Sigmoid colon (tissue), 4 donors: ENCODE results near the gene DPYSL5.

Source experiments
- CTCF ChIP-seq, 4 experiments: fragments of 450-650 bp in 3 of 4; fragments of 200-600 bp in 1 of 4; IDR thresholded peaks; one replicate each; pipeline ENCODE4 v1.5.1; 2016 to 2019; ENCODE audit warnings: antibody characterized with exemption in 4 of 4, mild to moderate bottlenecking in 3 of 4, moderate library complexity in 2 of 4
- EP300 ChIP-seq, 4 donors: sonication (generic); formaldehyde crosslinking; IDR thresholded peaks; one replicate each; pipeline ENCODE4 v1.6.1; 2017; ENCODE audit warnings: antibody characterized with exemption in 4 of 4
- POLR2A ChIP-seq, 2 donors: fragments of 450-650 bp; IDR thresholded peaks; one replicate each; pipeline ENCODE4 v1.6.1; 2016; ENCODE audit warnings: antibody characterized with exemption in 2 of 2, mild to moderate bottlenecking in 2 of 2, moderate library complexity in 2 of 2
- POLR2AphosphoS5 ChIP-seq, 4 donors: sonication (generic); formaldehyde crosslinking; IDR thresholded peaks; one replicate each; pipeline ENCODE4 v1.6.1; 2017; ENCODE audit warnings: antibody characterized with exemption in 4 of 4

- TF ChIP-seq CTCF (IDR thresholded peaks at IDR 0.05): no peak
- TF ChIP-seq POLR2AphosphoS5 (IDR thresholded peaks at IDR 0.05): no peak
- TF ChIP-seq POLR2A (IDR thresholded peaks at IDR 0.05): no peak
- no peak for TF ChIP-seq EP300 (IDR thresholded peaks at IDR 0.05)
These were observed 50.6 kb downstream of the DPYSL5 start for GRCh38 chr2:26898480-26899078.
